PC-3 (cell line): Measurements from ENCODE around the gene PYDC1. TPM values are rescaled to one million over a fixed set of nuclear protein-coding genes. Genes with fewer than 3 reads are reported as not detected.

Source experiments
- ATAC-seq: fragments of 200-7000 bp; cut with Tn5 transposase; 2 replicates; pipeline ENCODE4 v1.9.1; 2020; ENCODE audit warnings: mild to moderate bottlenecking, moderate library complexity
- BruUV-seq: library from RNA; stranded (reverse); fragments of 400-500 nt; replicated peaks from 2 replicates; lab custom pipeline; 2021; lab: Mats Ljungman, UMichigan
- CTCF ChIA-PET: fragments of 300-600 bp; sonication (Branson Sonifier 250); formaldehyde crosslinking; loops from one replicate; lab custom pipeline; 2022; ENCODE audit warnings: antibody characterized with exemption; lab: Charles Lee
- POLR2A ChIA-PET: fragments of 300-600 bp; sonication (Branson Sonifier 250); formaldehyde crosslinking; loops from one replicate; lab custom pipeline; 2022; ENCODE audit warnings: antibody characterized with exemption; ENCODE audit not compliant: unreplicated experiment; lab: Charles Lee
- DNase-seq: peaks from one replicate; pipeline ENCODE4 v3.0.0-alpha.2; 2015
- H2AFZ ChIP-seq: fragments of 300-600 bp; sonication (generic); 2 replicates; pipeline ENCODE4 v1.6.0; 2016; ENCODE audit warnings: antibody characterized with exemption, low read length
- H3F3A ChIP-seq: fragments of 300-600 bp; sonication (generic); one replicate; pipeline ENCODE4 v1.6.0; 2017; ENCODE audit warnings: antibody characterized with exemption, low read length, control low read depth, mild to moderate bottlenecking; ENCODE audit not compliant: unreplicated experiment
- H3K27ac ChIP-seq: fragments of 300-600 bp; sonication (generic); 2 replicates; pipeline ENCODE4 v1.5.1; 2016; ENCODE audit warnings: mild to moderate bottlenecking, low read length
- H3K27me3 ChIP-seq: fragments of 300-600 bp; sonication (generic); 2 replicates; pipeline ENCODE4 v1.6.1; 2016; ENCODE audit warnings: low read length, mixed read lengths
- H3K36me3 ChIP-seq: fragments of 300-600 bp; sonication (generic); 2 replicates; pipeline ENCODE4 v1.6.1; 2016; ENCODE audit warnings: low read depth, mixed run types, low read length, mixed read lengths
- H3K4me1 ChIP-seq: fragments of 300-600 bp; sonication (generic); 2 replicates; pipeline ENCODE4 v1.5.1; 2016; ENCODE audit warnings: low read length; ENCODE audit not compliant: insufficient read depth
- H3K4me2 ChIP-seq: fragments of 300-600 bp; sonication (generic); 2 replicates; pipeline ENCODE4 v1.6.0; 2016; ENCODE audit warnings: low read length
- H3K4me3 ChIP-seq: fragments of 300-600 bp; sonication (generic); 2 replicates; pipeline ENCODE4 v1.5.1; 2016; ENCODE audit warnings: mild to moderate bottlenecking, low read length, mixed read lengths
- H3K79me2 ChIP-seq: fragments of 300-600 bp; sonication (generic); 2 replicates; pipeline ENCODE4 v1.6.1; 2017; ENCODE audit warnings: low read length, mixed read lengths
- H3K9ac ChIP-seq: fragments of 300-600 bp; sonication (generic); 2 replicates; pipeline ENCODE4 v1.6.0; 2016; ENCODE audit warnings: mild to moderate bottlenecking, low read length
- H3K9me2 ChIP-seq: fragments of 300-600 bp; sonication (generic); replicated peaks from 2 replicates; pipeline ENCODE4 v1.6.1; 2016; ENCODE audit warnings: mixed run types, low read length, mixed read lengths
- H3K9me3 ChIP-seq: fragments of 300-600 bp; sonication (generic); 2 replicates; pipeline ENCODE4 v1.6.1; 2016; ENCODE audit warnings: low read length, mixed read lengths
- H4K20me1 ChIP-seq: fragments of 300-600 bp; sonication (generic); 2 replicates; pipeline ENCODE4 v1.6.1; 2016; ENCODE audit warnings: low read length, mixed read lengths
- EZH2 ChIP-seq: fragments of 300-600 bp; sonication (generic); IDR thresholded peaks from one replicate; pipeline ENCODE4 v1.6.1; 2017; ENCODE audit warnings: antibody characterized with exemption, mild to moderate bottlenecking, low read length; ENCODE audit not compliant: unreplicated experiment
- EZH2phosphoT487 ChIP-seq: fragments of 300-600 bp; sonication (generic); IDR thresholded peaks from 2 replicates; pipeline ENCODE4 v1.6.1; 2018; ENCODE audit warnings: mild to moderate bottlenecking, antibody characterized with exemption, low read length, borderline replicate concordance
- intact Hi-C: fragments of 100-400 bp; cut with micrococcal nuclease; formaldehyde crosslinking; loops from 2 replicates; pipeline ENCODE4 v1.9.0; 2023
- total RNA-seq: library from RNA; depleted of rRNA; stranded (reverse); fragments of >200 nt; gene quantifications from 2 replicates; pipeline ENCODE4 v1.2.3, GENCODE V29; 2014
- TF ChIP-seq, protein P1 (sequence below): fragments of 300-600 bp; sonication (generic); conservative IDR thresholded peaks from 2 replicates; pipeline ENCODE4 v1.5.1; 2017; ENCODE audit warnings: antibody characterized with exemption, low read depth, mild to moderate bottlenecking, low read length

The PYDC1 gene
- total RNA-seq, 1 experiment from 2014 or later = not detected

DNA sequence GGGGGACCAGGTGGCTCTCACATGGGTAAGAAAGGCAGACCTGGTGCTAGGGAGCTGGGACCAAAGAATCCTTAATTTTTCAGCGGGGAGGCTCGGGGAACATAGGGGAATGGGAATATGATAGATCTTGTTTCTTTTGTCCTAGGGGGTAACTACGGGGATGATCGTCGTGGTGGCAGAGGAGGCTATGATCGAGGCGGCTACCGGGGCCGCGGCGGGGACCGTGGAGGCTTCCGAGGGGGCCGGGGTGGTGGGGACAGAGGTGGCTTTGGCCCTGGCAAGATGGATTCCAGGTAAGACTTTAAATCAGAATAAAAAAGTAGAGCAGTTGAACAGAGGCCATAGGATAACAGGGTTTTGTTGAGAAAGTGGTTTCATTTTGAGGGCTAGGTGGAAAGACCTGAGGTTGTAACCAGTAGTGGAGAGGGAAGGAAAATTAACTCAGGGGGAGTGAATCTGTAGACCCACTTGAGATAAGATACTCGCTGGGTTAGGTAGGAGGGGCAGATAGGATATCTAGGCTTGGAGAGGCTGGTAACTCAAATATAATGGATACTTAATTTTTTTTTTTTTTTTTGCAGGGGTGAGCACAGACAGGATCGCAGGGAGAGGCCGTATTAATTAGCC lies 26.0 kb downstream of the PYDC1 start:
- Histone ChIP-seq H4K20me1 (peaks cover 65% of the 10 kb centered on the region), H3K9me3 (no peaks in the 10 kb centered on the region), H3K27ac (no peak overlapping the region), H3F3A (no peaks in the 10 kb centered on the region), H3K9ac (no peak overlapping the region), H3K4me3 (no peak overlapping the region), H3K27me3 (no peaks in the 10 kb centered on the region), H3K9me2 (no peaks in the 10 kb centered on the region), H3K36me3 (peaks cover 82% of the 10 kb centered on the region), H3K4me1 (no peaks in the 10 kb centered on the region), H3K4me2 (no peak overlapping the region), H2AFZ (no peak overlapping the region), H3K79me2 (peaks cover 19% of the 10 kb centered on the region)
- intact Hi-C loops = no loop called here
- no peak for TF ChIP-seq EZH2phosphoT487
- TF ChIP-seq, protein P1, sequence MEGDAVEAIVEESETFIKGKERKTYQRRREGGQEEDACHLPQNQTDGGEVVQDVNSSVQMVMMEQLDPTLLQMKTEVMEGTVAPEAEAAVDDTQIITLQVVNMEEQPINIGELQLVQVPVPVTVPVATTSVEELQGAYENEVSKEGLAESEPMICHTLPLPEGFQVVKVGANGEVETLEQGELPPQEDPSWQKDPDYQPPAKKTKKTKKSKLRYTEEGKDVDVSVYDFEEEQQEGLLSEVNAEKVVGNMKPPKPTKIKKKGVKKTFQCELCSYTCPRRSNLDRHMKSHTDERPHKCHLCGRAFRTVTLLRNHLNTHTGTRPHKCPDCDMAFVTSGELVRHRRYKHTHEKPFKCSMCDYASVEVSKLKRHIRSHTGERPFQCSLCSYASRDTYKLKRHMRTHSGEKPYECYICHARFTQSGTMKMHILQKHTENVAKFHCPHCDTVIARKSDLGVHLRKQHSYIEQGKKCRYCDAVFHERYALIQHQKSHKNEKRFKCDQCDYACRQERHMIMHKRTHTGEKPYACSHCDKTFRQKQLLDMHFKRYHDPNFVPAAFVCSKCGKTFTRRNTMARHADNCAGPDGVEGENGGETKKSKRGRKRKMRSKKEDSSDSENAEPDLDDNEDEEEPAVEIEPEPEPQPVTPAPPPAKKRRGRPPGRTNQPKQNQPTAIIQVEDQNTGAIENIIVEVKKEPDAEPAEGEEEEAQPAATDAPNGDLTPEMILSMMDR = no peak
- TF ChIP-seq EZH2 = no peak
- ATAC-seq (no peak), DNase-seq (no peak)
- BruUV-seq = no TSS peak
- ChIA-PET POLR2A (no interaction called here), CTCF (no interaction called here)

- Histone ChIP-seq H3K36me3 (peaks cover 88% of the 10 kb centered on the region), H3K27ac (no peak overlapping the region), H3K4me2 (no peak overlapping the region), H3K27me3 (no peaks in the 10 kb centered on the region), H3K4me3 (no peak overlapping the region), H3K79me2 (peaks cover 27% of the 10 kb centered on the region), H2AFZ (no peak overlapping the region), H3K9me2 (no peaks in the 10 kb centered on the region), H3F3A (no peaks in the 10 kb centered on the region), H3K4me1 (no peaks in the 10 kb centered on the region), H4K20me1 (peaks cover 67% of the 10 kb centered on the region), H3K9me3 (no peaks in the 10 kb centered on the region), H3K9ac (no peak overlapping the region)
- DNase-seq (no peak), ATAC-seq (no peak)
- intact Hi-C loops = no loop called here
- CTCF ChIA-PET = no interaction called here
- TF ChIP-seq EZH2phosphoT487 = no peak
- no peak for TF ChIP-seq EZH2
- POLR2A ChIA-PET = no interaction called here
- no TSS peak for BruUV-seq
Measured at GRCh38 chr16:31190061-31190460, 26.9 kb downstream of the PYDC1 start.

- H3K4me3 ChIP-seq = no peak overlapping the region
- no peaks in the 10 kb centered on the region for H3K4me1 ChIP-seq
- H3K4me2 ChIP-seq = no peak overlapping the region
- H3K9me3 ChIP-seq = no peaks in the 10 kb centered on the region
- TF ChIP-seq, protein P1 = no peak
- peaks cover 87% of the 10 kb centered on the region for H3K36me3 ChIP-seq
- no peaks in the 10 kb centered on the region for H3K27me3 ChIP-seq
- ATAC-seq = no peak
- intact Hi-C loops = no loop called here
- H3F3A ChIP-seq = no peaks in the 10 kb centered on the region
- DNase-seq = no peak
- no peak overlapping the region for H3K27ac ChIP-seq
- H3K9ac ChIP-seq = no peak overlapping the region
- H3K9me2 ChIP-seq = no peaks in the 10 kb centered on the region
- no TSS peak for BruUV-seq
- H3K79me2 ChIP-seq = peaks cover 33% of the 10 kb centered on the region
- ChIA-PET POLR2A (no interaction called here), CTCF (no interaction called here)
- H4K20me1 ChIP-seq = peaks cover 67% of the 10 kb centered on the region
- no peak overlapping the region for H2AFZ ChIP-seq
Measured at GRCh38 chr16:31189412-31189778, 27.5 kb downstream of the PYDC1 start.
